SK-N-SH (cell line): ENCODE results near the gene FMOD. TPM values are rescaled to one million over a fixed set of nuclear protein-coding genes. Genes with fewer than 3 reads are reported as not detected.

ENCODE experiments used
- EZH2phosphoT487 ChIP-seq: fragments of 200-600 bp; sonication (generic); IDR thresholded peaks from 2 replicates; pipeline ENCODE4 v1.6.1; 2017; ENCODE audit warnings: low read depth, mixed run types, mild to moderate bottlenecking, antibody characterized with exemption, moderate library complexity, borderline replicate concordance
- FOSL2 ChIP-seq: IDR thresholded peaks from 2 replicates; pipeline ENCODE4 v1.4.0; 2012; ENCODE audit warnings: low read depth, mild to moderate bottlenecking, moderate library complexity, borderline replicate concordance
- FOXJ3 ChIP-seq: sonication (generic); formaldehyde crosslinking; IDR thresholded peaks from 2 replicates; pipeline ENCODE4 v1.5.1; 2020; ENCODE audit warnings: mild to moderate bottlenecking, missing genetic modification reagents
- GATA2 ChIP-seq: sonication (generic); formaldehyde crosslinking; IDR thresholded peaks from 2 replicates; pipeline ENCODE4 v1.5.0; 2020; ENCODE audit warnings: mild to moderate bottlenecking, missing genetic modification reagents
- MXI1 ChIP-seq: IDR thresholded peaks from 2 replicates; pipeline ENCODE4 v1.6.1; 2012; ENCODE audit warnings: mild to moderate bottlenecking, low read depth, low read length, improper control_type of control experiment
- NFIC ChIP-seq: IDR thresholded peaks from 2 replicates; pipeline ENCODE4 v1.4.0; 2012; ENCODE audit warnings: borderline replicate concordance
- NRF1 ChIP-seq: IDR thresholded peaks from 2 replicates; pipeline ENCODE4 v1.6.1; 2012; ENCODE audit warnings: low read depth, mild to moderate bottlenecking, low read length
- RAD21 ChIP-seq: IDR thresholded peaks from 2 replicates; pipeline ENCODE4 v1.6.1; 2012; ENCODE audit warnings: mild to moderate bottlenecking, low read length
- RCOR1 ChIP-seq: fragments of 150-350 bp; IDR thresholded peaks from 2 replicates; pipeline ENCODE4 v1.6.1; 2017; ENCODE audit warnings: antibody characterized with exemption, low read length
- SIN3A ChIP-seq: IDR thresholded peaks from 2 replicates; pipeline ENCODE4 v1.6.1; 2012; ENCODE audit warnings: low read depth, mild to moderate bottlenecking, low read length, moderate library complexity, borderline replicate concordance
- SMC3 ChIP-seq: IDR thresholded peaks from 2 replicates; pipeline ENCODE4 v1.6.1; 2012; ENCODE audit warnings: low read depth, low read length, improper control_type of control experiment
- TAF1 ChIP-seq: IDR thresholded peaks from 2 replicates; pipeline ENCODE4 v1.6.1; 2012; ENCODE audit warnings: low read depth, mild to moderate bottlenecking, low read length, moderate library complexity, borderline replicate concordance
- TCF12 ChIP-seq: IDR thresholded peaks from 2 replicates; pipeline ENCODE4 v1.4.0; 2012
- YY1 ChIP-seq: IDR thresholded peaks from 2 replicates; pipeline ENCODE4 v1.4.0; 2012; ENCODE audit warnings: low read depth, mild to moderate bottlenecking
- polyA plus RNA-seq, 3 experiments: library from polyadenylated mRNA; depleted of rRNA; stranded (reverse); fragments of >200 nt; gene quantifications; 2 replicates each; pipeline ENCODE4 v1.2.3, GENCODE V29; 2012
- TF ChIP-seq, protein P1 (sequence below): IDR thresholded peaks from 2 replicates; pipeline ENCODE4; 2012
- TF ChIP-seq, protein P2 (sequence below): fragments of 150-350 bp; IDR thresholded peaks from 2 replicates; pipeline ENCODE4 v1.6.1; 2016; ENCODE audit warnings: mild to moderate bottlenecking, low read depth, low read length
- TF ChIP-seq, protein P3 (sequence below): fragments of 150-350 bp; IDR thresholded peaks from 2 replicates; pipeline ENCODE4 v1.6.1; 2017; ENCODE audit warnings: antibody characterized with exemption, low read length, low read depth, borderline replicate concordance

Gene FMOD
- polyA plus RNA-seq, 1 of the 3 experiments (the other 2 are of a cell fraction): not detected

DNA sequence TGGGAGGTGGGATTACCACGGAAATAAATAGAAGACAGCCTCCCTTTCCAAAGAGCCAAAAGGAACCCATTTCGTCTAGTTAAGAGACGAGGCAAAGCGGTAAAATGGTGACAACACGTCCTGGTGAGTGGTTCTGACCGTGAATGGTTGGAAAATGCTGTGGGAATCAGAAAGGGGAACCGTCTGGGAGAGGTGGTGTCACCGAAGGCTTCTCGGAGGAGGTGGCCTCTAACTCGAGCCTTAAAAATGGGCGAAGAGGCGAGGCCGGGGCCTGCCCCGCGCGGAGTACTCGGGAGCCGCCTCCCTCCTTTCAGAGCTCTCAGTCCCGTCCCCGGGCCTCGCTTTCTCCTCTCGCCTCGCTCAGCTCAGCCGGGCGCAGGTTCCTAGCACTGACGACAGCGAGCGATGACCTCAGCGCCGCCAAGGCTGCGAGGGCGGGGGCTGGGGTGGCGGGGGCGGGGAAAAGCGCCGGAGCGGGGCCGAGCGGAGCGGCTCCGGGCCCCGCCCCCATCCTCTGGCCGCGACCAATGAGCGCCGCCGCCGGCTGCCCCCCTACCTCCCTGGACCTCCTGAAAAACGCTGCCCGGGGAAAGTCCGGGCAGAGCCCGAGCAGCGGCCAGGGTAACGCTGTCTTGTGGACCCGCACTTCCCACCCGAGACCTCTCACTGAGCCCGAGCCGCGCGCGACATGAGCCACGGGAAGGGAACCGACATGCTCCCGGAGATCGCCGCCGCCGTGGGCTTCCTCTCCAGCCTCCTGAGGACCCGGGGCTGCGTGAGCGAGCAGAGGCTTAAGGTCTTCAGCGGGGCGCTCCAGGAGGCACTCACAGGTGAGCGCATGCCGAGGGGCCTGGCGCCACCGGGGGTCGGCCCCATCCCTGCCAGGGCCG lies 45.8 kb downstream of the FMOD start, which contains the start of gene BTG2 (continued):
- TF ChIP-seq SIN3A (peak; percentile 85), NRF1 (peak; percentile 7; the same call in 1 of the 2 replicates), NFIC (no peak), GATA2 (CRISPR knock-in tag) (no peak), TCF12 (no peak; the same call in 1 of the 2 replicates), EZH2phosphoT487 (no peak), YY1 (no peak), TAF1 (peak; percentile 92), RAD21 (no peak), SMC3 (no peak), FOXJ3 (CRISPR knock-in tag) (no peak), RCOR1 (0 out of 2 replicates have a peak, but pooled peaks have one; percentile 7), FOSL2 (no peak), MXI1 (peak; percentile 56; the same call in 1 of the 2 replicates)
- TF ChIP-seq, protein P1, sequence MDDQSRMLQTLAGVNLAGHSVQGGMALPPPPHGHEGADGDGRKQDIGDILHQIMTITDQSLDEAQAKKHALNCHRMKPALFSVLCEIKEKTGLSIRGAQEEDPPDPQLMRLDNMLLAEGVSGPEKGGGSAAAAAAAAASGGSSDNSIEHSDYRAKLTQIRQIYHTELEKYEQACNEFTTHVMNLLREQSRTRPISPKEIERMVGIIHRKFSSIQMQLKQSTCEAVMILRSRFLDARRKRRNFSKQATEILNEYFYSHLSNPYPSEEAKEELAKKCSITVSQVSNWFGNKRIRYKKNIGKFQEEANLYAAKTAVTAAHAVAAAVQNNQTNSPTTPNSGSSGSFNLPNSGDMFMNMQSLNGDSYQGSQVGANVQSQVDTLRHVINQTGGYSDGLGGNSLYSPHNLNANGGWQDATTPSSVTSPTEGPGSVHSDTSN: 0 out of 2 replicates have a peak, but pooled peaks have one; percentile 2
- TF ChIP-seq, protein P2, sequence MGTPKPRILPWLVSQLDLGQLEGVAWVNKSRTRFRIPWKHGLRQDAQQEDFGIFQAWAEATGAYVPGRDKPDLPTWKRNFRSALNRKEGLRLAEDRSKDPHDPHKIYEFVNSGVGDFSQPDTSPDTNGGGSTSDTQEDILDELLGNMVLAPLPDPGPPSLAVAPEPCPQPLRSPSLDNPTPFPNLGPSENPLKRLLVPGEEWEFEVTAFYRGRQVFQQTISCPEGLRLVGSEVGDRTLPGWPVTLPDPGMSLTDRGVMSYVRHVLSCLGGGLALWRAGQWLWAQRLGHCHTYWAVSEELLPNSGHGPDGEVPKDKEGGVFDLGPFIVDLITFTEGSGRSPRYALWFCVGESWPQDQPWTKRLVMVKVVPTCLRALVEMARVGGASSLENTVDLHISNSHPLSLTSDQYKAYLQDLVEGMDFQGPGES: no peak
- TF ChIP-seq, protein P3, sequence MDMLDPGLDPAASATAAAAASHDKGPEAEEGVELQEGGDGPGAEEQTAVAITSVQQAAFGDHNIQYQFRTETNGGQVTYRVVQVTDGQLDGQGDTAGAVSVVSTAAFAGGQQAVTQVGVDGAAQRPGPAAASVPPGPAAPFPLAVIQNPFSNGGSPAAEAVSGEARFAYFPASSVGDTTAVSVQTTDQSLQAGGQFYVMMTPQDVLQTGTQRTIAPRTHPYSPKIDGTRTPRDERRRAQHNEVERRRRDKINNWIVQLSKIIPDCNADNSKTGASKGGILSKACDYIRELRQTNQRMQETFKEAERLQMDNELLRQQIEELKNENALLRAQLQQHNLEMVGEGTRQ: no peak
